HG03354 (cell line): Measurements from ENCODE around the gene KBTBD4.

Experiments used
- ATAC-seq: cut with Tn5 transposase; IDR thresholded peaks from one replicate; pipeline ENCODE4 v1.9.1; 2021; ENCODE audit warnings: mild to moderate bottlenecking; ENCODE audit not compliant: unreplicated experiment, poor library complexity, severe bottlenecking

KBTBD4 gene

DNA sequence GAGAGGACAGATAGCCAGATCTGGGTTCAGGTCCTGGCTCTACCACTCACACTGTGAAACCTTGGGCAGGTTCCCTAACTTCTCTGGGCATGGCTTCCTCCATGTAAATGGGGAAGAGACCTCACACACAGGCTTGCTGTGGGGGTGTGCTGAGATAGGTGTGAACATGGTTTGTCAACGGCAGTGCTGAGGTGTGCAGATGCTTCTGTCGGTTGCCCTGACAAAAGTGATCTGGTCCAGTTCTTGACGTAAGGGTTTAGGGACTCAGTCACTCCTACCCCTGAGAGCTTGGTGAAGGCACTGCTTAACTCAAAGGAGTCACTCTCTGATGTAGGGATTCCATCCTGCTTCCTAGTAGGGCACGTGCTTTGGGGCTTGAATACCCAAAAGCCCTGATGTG, 13.5 kb upstream of the KBTBD4 start:
- ATAC-seq = no peak

DNA sequence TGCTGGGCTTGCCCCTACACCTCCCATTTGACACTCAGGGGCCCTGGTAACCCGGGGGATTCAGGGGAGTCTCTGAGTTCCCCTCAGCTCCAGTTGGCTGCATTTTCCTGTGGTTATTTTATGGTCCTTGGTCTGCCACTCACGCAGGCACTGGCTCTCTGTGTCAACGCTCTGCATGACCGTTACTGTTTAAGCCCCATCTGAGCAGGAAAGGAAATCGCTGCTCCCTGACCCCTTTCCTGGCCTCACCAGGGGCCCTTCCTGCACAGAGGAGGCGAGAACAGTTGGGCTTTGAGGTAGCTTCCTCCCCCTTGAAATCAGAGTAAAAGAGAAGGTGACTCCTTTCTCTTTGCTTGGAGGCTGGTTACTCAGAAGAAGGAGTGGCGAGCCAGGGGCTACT, 13.0 kb upstream of the KBTBD4 start:
- no peak for ATAC-seq

DNA sequence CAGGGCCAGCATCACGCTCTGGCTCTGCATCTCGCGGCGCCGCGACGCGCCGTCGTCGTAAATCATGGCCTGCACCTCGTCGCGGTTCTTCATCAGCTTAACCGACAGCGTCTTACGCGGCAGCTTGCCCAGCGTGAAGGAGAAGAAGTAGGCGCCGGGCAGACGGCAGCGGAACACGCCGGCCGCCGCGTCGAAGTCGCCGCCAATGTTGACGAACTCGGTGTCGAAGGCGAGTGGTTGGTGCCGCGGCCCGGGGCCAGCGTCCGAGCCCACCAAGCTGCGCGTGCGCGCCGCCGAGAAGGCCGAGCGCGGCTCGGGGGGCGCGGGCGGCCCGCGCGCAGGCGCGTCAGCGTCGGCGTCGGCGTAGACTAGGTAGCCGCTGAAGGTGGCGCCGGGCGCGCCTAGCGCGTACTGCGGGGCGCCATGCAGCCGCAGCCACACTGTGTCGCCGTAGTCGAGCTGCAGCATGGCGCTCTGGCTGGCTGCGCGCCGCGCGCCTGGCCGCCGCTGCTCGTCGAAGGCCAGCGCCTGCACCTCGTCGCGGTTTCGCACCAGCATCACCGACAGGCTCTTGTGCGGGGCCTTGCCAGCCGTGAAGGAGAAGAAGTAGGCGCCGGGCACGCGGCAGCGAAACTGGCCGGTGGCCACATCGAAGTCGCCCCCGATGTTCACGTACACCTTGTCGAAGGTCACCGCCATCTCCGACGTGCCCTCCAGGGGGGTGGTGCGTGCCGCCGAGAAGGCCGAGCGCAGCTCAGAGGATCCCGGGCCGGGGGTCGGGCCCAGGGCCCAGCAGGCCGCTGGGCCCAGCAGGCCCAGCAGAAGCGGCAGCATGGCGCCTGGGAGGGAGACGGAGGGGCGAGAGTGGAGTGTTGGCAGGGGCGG, 11.4 kb upstream of the KBTBD4 start:
- no peak for ATAC-seq

DNA sequence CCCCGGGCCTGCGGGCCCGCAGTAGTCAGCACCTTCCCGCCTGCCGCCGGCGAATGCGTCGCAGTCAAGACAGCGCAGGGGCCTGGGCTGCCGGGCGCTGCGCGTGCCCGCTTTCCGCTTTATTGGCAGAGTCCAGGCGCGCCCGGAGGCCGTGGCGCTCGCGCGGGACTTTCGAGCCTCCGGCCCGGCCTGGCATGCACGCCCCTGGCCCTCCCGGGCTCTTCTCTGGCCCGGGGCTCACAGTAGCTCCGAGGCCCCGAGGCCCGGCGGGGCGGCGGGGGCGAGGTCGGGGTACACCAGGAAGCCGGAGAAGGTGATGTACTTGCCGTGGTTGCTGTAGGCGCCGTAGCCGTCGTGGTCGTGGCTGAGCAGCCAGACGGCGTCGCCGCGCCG, 10.8 kb upstream of the KBTBD4 start:
- no peak for ATAC-seq

DNA sequence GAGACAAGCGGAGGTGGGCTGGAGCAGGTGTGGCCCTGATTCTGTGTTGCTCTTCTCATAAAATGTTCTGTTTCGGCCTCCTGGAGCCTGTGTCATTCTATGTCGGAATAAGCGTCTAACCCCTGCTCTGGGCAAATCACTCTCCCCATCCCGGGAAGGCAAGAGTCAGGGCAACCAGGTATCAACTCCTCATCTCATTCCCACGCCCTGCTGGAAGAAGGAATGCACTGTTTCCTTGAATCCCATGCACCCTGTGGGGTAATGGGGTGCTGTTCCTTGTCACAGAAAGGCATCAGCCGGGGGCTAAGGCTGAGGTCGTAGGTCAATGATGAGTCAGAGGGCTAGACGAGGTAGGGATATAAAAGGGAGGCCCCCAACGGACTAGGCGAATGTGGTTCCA, 10.3 kb upstream of the KBTBD4 start:
- no peak for ATAC-seq

DNA sequence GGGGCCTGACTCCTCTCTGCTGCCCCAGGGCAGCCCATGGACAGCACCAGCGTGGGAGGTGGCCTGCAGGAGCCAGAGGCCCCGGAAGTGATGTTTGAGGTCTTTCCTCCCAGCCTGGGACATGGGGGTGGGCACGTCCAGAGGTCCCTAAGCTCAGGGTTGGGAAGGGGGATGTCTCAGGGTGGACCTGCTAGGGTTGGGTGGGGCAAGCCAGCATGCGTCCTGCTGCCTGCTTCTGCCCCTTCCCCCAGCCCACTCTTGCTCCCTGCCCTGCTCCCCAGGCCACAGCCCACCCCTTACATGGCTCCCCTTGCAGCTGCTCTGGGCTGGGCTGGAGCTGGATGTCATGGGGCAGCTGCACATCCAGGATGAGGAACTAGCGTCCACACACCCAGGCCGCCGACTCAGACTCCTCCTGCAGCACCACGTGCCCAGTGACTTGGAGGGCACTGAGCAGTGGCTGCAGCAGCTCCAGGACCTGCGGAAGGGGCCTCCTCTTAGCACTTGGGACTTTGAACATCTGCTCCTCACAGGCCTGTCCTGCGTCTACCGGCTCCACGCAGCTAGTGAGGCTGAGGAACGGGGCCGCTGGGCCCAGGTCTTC, 9.1 kb upstream of the KBTBD4 start:
- no peak for ATAC-seq

DNA sequence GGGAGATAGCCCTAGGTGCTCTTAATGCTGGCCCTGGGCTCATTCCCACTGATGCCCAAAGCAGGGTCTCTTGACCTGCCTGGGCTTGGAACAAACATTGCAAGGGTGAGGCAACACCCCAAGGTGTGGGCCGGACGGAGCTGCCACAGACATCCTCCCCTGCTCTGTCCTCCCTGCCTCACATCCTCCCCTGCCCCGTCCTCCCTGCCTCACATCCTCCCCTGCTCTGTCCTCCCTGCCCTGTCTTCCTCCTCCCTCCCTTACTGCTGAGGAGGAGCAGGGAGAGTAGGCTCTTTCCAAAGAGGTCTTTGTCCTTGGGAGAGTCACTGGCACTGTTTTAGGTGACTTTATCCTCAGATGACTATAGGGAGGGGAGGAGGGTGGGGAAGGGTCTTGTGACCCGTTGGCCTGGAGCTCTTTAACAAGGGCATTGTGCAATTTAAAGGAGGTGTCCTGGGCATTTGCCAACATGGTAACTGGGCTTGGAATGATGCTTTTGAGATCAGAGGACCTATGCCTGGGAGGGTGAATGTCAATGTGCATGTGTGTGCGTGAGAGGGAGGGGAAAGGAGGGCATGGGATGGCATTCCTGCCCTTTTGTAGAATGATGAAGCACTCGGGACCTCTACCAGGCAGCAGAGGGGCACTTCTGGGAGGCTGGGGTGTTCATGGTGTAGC, 8.4 kb upstream of the KBTBD4 start:
- ATAC-seq = no peak

DNA sequence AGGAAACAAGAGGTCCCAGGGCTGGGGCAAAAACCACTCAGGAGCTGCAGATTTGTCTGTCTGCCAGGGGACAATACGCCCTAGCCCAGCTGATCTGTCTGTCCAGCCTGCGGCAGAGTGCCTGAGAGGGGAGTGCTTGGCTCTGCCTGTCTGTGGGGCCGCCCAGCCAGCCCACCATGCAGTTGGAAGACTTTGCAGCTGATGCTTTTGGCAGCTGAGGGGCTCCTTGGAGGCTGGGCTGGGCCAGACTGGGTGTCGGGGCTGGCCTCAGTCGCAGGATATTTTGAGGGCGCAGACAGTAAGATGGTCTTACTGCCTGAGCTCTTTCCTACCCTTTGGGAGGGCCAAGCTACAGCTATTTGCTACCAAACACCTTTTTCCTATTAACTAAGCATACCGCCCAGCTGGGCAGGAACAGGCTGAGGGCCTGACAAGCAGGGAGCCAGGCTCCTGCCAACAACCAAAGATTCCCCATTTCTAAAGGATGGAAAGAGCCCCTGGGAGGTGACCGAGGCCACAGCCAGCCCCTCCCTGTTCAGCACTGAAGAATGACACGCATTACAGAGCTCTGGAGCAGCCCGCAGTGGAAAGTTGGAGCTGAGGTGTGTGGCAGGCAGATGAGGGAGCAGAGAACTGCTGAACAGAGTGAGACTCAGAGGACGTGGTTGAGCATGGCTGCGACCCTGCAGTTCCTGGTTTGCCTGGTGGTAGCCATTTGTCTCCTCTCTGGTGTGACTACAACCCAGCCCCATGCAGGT, 7.5 kb upstream of the KBTBD4 start, which contains the start of gene FAM180B:
Gene FAM180B (plus strand): TSS at position 581 of the 758 bp plus-strand sequence. CDS start 91 bp downstream, at position 672.
- no peak for ATAC-seq

DNA sequence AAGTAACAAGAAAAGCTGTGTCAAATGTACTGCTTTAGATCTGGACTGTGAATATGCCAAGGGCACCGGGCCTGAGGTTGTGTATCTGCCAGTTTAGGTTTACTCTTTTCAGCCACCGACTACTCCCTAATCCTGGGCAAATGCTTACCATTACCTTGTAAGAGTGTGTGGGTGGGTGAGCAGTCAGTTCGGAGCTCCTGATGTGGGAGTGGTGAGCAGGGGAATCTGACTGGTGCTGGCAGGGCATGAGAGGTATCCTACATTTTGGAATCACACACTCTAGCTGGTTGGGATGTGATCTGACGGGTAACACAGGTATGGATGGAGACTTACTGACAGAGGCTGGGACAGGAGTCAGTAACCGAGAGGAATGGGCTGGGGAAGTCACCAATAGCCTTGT, 5.1 kb upstream of the KBTBD4 start:
- no peak for ATAC-seq

DNA sequence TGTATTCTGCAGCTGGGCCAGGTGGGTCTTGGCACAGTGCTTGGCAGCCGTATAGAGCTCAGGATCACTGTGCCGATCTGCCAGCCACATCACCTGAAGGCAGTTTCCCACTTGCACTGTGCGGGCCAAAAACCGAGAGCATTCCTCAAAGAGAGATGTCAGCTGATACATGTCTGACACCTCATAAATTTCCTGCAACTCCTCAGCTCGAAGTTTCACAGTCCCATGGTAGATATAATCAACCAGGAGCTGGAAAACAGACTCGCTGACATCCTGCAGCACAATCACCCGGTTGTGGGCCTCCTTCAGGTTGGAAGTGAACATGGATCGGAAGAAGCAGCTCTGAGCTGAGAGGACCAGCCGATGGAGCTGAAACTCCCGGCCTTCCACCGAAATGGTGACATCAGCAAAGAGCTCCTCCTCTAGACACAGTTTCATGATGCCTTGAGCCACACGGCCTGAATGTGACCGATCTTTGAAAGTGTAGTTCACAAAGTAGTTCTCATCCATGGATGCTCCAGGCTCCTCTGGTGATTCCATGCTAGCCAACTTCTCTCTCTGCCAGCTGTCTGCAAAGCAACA, 1.2 kb downstream of the KBTBD4 start:
- ATAC-seq = no peak

DNA sequence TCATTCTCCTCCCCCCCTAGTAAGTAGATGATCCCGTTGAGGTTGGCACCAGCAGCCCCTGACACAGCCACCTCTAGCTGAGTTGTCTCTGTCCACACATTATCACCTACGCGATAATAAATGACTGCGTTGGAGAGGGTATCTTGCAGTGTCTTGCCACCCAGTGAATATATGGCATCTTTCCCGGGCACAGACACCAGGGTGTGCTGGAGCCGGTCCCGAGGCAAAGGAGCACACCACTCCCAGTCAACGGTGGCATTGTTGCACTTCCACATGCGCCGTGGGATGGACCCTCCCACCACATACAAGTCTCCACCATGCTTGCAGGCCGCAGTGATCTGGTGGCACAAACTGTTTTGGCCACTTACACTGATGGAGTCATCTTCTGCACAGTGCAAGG, 5.4 kb downstream of the KBTBD4 start:
- ATAC-seq = no peak

DNA sequence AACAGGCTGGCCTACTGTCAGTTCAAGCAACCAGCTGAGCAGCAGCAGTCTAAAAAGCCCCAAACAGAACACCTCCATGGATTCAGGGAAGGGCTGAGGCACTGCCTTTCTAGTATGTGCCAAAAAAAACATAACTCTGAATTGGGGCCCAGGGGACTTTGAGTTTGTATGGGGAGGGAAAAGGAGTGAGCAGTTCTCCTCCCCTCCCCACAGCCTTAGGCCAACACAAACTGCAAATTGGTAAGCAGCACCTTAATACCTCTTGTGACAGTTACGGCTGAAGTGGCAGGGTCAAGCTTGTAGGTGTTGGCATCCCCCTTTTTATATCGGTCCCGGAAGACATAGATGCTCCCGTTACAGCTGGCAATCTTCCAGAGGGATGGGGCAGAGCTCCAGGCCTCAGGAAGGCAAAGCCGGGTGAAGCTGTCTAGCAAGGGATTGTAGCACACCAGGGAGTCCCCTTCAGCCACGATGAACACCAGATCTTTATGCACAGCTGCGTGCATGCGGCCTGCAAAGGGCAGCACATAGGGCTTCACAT, 6.0 kb downstream of the KBTBD4 start:
- no peak for ATAC-seq

DNA sequence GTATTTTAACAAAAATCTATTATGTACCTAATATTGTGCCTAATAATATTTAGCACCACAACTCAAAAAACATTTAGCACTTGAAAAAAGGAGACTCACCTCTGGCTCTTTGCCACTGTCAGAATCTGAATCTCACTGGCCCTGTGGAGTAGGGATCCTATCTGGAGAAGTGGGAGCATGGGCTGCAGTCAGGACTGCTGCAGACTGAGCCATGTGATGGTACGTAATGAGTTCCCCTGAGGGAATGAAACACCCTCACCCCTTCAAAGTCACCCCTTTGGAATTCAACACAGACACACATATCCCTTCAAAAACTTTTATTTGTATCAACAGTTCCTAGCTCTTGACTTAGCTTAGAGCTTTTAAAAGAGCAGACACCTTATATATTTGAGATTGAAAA, 6.9 kb downstream of the KBTBD4 start:
- no peak for ATAC-seq

DNA sequence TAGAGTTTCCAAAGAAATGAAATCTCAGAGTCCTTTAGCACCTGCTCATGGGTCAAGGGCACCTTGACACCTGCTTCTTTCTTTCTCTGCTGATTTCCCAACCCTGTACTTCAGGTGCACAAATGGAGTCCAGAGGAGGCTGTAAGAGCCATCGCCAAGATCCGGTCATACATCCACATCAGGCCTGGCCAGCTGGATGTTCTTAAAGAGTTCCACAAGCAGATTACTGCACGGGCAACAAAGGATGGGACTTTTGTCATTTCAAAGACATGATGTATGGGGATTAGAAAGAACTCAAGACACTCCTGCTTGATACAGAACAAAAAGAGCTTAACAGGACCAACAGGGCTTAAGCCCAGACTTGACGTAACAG, 7.4 kb downstream of the KBTBD4 start:
- no peak for ATAC-seq

DNA sequence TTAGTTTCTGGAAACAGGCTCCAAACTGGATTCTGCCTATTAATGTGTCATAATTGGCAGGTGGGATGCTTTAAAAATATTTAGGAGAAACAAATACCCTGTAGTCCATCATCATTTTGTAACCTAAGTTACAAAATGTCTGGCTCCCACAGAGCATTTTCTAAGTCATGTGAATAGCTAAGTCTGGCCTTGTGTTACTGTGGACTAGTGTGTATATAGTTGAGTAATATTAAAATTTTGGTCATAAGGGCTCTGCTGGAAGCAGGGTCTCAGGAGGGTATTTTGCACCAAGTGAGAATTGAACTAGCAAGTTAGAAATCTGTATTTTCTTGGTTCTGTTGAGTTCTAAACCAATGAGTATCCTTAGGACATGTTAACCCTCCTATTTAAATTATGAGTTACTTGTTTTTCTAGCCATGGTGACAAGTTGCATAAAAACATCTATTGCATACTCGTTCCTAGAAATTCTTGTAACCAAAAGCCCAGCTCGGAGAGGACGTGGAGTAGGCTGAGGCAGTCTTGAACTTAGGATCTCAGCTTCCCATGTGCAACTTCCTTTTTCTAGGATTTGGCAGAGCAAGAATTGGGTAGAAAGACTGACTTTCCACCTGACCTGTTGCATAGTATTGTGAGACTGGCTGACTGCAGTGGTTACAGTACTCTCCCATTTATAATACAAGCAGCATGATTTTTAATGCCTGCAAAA, 8.0 kb downstream of the KBTBD4 start:
- ATAC-seq = no peak

DNA sequence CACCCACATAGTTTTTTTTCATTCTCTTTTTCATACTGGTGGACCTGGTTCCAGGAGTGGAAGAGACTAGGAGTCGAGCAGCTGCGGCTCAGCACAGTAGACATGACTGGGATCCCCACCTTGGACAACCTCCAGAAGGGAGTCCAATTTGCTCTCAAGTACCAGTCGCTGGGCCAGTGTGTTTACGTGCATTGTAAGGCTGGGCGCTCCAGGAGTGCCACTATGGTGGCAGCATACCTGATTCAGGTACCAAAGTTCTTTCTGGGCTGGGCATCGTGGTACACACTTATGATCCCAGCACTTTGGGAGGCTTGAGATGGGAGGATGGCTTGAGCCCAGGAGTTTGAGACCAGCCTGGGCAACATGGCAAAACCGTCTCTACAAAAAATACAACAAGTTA, 9.1 kb downstream of the KBTBD4 start:
- no peak for ATAC-seq

DNA sequence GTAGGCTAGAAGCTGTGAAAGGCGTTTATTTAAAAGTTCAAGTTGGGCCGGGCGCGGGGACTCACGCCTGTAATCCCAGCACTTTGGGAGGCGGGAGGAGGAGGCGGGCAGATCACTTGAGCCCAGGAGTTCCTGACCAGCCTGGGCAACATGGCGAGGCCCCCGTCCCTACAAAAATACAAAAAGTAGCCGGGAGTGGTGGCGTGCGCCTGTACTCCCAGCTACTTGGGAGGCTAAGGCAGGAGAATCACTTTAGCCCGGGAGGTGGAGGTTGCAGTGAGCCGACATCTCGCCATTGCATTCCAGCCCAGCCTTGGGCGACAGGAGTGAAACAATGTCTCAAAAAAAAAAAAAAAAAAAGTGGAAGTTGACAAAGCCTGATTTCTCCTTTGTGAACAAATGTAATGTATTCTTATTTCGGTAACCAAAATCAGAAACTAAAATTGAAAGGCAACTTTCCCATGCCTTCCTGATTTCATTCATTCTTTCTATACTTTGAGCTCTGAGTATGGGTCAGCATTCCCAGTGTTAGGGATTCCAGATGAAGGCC, 12.5 kb downstream of the KBTBD4 start:
- ATAC-seq = no peak

DNA sequence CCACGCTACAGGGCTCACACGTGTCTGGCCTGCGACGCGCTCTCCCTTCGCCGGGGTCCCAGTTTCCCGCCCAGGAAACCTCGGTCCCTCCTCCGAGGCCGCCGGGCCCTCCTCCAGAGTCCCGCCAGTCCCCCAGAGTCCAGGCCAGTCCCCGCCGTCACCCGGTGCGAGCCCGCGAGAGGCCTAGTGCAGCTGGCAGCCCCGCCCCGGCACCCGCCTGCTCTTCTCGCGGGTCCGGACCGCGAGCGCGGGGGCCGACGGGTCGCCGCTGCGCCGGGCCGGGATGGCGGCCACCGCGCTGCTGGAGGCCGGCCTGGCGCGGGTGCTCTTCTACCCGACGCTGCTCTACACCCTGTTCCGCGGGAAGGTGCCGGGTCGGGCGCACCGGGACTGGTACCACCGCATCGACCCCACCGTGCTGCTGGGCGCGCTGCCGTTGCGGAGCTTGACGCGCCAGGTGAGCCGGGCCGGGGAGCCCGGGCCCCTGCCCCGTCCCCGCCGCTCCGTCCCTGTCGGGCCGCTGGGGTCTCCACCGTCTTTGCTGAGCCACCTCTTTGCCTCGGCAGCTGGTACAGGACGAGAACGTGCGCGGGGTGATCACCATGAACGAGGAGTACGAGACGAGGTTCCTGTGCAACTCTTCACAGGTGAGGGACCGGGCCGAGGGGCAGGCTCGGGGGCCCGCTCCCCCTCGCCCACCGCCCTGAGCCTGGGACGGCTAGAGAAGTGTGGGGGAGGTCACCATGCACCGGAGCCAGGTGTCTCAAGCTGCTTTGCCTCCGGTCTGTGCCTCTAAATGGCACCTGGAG, 13.2 kb downstream of the KBTBD4 start, which contains the start of gene PTPMT1:
Gene PTPMT1 (plus strand): TSS at position 260 of the 809 bp plus-strand sequence. CDS start 24 bp downstream, at position 284.
- peak; percentile 87 for ATAC-seq
